Activated T-cell treated with anti-CD3 and anti-CD28 coated beads for 4 hours (primary cell): Measurements from ENCODE around the gene LTN1.
"Not testable (repeated sequence)": the region's sequence is repeated elsewhere in the genome, so short reads cannot be mapped to it uniquely, and the experiment has no call there.

Experiments
- DNase-seq: peaks from one replicate; pipeline ENCODE4 v3.0.0-alpha.2; 2020

LTN1 gene

DNA sequence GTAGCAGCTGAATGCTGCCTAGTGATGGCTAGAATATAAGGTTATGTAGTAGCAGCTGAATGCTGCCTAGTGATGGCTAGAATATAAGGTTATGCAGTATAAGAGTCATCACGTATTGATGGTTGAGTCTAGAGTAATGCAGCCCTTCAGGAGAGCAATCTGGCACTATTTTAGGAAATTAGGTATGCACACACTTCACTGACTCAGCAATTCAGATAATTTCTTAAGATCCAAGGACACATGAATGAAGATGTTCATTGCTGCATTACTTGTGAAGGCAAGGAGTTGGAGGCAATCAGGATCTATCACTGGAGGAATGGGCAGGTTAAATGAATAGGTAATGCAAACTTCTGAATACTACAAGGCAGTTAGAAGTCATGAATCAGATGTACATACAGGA lies 13.6 kb downstream of the LTN1 start:
- DNase-seq, result no peak

DNA sequence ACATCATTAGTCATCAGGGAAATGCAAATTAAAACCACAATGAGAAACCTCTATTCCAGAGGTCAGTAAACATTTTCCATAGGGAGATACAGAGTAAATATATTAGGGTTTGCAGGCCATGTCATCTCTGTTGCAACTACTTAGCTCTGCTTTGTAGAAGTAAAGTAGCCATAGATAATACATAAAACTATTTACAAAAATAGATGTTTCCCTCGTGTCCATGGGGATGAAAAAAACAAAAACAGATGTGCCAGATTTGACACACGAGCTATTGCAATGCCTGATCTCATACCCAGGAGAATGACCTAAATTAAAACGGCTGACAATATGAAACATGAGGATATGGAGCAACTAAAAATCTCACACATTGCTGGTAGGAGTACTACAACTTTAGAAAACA lies 17.3 kb downstream of the LTN1 start:
- DNase-seq, result no peak

- DNase-seq, result no peak
Observed at GRCh38 chr21:28974531-28975227, 18.0 kb downstream of the LTN1 start.

DNA sequence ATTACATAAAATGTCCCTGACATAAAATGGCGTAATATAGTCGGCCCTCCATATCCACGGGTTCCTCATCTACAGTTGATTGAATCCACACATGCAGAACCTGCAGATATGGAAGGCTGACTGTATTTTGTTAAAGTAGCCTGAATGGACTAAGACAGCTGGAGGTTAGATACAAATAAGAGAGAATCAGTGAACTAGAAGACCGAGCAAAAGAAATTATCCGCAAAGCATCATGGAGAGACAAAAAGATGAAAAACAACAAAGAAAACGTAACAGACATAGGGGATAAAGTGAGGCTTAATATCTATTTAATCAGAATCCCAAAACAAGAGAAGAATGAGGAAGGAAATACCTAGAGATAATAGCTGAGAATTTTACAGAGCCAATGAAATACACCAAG lies 20.3 kb downstream of the LTN1 start:
- no peak for DNase-seq

DNA sequence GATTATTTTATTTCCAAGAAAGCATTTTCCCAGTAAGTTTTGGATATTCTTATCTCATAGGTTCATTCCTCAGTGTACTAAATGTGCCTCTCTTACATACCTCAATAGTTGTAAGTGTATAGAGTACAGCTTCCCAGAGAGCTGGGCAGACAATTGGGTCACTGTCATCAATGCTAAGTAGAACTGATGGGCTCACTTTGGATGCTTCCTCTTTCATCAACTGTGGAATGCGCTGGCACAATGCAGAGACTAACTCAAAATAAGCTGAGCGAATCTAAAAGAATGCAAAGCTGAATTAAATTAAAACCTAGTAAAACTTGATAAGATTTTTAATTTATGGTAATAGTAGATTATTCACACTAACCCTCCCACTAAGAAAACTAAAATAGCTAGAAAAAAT lies 21.5 kb downstream of the LTN1 start:
- DNase-seq, result no peak

DNA sequence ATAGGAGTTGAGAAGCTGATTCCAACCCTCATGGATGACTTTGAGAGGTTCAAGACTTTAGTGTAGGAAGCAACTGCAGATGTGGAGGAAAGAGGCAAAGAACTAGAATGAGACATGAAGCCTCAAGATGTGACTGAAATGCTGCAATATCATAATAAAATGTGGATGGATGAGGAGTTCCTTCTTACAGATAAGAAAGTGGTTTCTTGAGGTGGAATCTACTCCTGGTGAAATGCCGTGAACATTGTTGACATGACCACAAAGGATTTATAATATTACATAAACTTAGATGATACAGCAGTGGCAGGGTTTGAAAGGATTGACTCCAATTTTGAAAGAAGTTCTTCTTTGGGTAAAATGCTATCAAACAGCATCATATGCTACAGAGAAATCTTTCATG lies 28.8 kb downstream of the LTN1 start:
- no peak for DNase-seq

GRCh38 chr21:28962465-28962864 lies 30.2 kb downstream of the LTN1 start:
- DNase-seq, result no peak

GRCh38 chr21:28961927-28962326 lies 30.8 kb downstream of the LTN1 start:
- DNase-seq, result no peak

DNA sequence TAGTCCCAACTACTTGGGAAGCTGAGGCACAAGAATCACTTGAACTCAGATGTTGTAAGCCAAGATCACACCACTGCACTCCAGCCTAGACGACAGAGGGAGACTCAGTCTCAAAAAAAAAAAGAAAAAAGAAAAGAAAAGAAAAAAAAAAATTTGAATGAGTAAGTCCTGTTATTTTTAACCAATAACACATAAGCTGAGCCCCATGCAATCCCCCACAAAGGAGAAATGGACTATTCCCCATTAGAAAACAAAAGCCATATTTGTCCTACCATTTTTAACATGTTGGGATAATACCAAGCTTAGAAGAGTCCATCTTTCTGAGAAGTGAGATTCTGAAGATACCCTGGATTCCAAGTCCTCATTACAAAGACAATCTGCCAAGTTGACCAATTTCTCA lies 32.4 kb downstream of the LTN1 start:
- DNase-seq, result no peak

- DNase-seq, result no peak
Observed at GRCh38 chr21:28959367-28960099, 33.1 kb downstream of the LTN1 start.

- DNase-seq, result no peak
Observed at GRCh38 chr21:28953247-28953646, 39.4 kb downstream of the LTN1 start.

- no peak for DNase-seq
Observed at GRCh38 chr21:28952686-28953085, 40.0 kb downstream of the LTN1 start.

DNA sequence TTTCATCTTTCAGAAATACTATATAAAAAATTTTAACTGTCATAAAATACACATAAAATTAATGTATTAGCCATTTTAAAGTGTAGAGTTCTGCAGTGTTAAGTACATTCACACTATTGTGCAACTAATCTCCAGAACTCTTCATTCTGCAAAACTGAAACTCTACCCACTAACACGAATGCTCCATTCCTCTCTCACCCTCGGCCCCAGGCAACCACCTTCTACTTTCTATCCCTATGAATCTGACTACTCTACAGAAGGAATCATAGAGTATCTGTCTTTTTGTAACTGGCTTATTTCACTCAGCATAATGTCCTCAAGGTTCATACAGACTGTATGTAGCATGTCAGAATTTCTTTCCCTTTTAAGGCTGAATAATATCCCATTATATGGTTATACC lies 43.4 kb downstream of the LTN1 start:
- DNase-seq, result no peak

DNA sequence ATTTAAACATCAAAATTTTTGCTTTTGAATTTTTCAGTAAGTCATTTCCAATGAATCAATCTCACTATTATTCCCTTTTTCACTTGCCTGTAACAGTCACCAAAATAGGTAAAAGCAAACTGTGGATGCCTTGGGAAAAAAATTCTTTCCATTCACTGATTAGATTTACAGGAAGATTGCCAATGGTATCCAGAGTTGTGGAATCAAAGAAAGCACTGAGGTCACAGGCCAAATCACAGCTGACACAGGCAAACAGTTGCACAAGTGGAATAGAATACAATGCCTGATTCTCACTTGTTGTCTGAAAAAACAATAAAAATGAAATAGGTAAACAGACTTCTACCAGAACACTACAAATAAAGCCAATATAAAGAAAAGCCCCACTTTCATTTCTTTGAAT lies 48.4 kb downstream of the LTN1 start:
- no peak for DNase-seq

- no peak for DNase-seq
Observed at GRCh38 chr21:28943631-28944030, 49.0 kb downstream of the LTN1 start.

DNA sequence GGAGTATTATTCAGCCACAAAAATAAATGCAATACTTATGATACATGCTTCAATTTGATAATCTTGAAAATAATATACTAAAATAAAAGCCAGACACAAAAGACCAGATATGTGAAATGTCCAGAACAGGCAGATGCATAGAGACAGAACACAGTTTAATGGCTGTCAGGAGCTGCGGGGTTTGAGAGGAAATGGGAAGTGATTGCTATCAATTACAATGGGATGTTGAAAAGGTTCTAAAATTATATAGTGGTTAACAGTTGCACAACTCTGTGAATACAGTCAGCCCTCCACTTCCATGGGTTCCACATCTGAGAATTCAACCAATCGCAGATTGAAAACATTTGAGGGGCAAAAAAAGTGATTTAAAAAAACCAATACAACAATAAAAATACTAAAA lies 54.0 kb downstream of the LTN1 start:
- no peak for DNase-seq

DNA sequence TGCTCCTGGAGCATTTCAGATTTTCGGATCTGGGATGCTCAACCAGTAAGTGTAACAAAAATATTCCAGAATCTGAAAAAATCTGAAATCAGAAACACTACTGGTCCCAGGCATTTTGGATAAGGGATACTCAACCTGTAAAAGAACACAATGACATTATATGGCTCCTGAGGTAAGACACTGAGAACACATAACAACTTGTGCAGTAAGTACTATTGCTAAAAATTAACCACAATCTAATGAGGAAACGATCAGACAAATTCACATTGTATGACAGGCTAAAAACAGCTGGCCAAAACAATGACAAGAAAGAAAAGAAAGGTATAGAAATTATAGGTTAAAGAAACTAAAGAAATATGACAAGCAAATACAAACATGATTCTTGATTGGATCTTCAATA lies 54.9 kb downstream of the LTN1 start:
- DNase-seq, result no peak

GRCh38 chr21:28936721-28937120 lies 56.0 kb downstream of the LTN1 start:
- no peak for DNase-seq

GRCh38 chr21:28936036-28936435 lies 56.6 kb downstream of the LTN1 start:
- no peak for DNase-seq

- no peak for DNase-seq
Observed at GRCh38 chr21:28932717-28933116, 60.0 kb downstream of the LTN1 start.

DNA sequence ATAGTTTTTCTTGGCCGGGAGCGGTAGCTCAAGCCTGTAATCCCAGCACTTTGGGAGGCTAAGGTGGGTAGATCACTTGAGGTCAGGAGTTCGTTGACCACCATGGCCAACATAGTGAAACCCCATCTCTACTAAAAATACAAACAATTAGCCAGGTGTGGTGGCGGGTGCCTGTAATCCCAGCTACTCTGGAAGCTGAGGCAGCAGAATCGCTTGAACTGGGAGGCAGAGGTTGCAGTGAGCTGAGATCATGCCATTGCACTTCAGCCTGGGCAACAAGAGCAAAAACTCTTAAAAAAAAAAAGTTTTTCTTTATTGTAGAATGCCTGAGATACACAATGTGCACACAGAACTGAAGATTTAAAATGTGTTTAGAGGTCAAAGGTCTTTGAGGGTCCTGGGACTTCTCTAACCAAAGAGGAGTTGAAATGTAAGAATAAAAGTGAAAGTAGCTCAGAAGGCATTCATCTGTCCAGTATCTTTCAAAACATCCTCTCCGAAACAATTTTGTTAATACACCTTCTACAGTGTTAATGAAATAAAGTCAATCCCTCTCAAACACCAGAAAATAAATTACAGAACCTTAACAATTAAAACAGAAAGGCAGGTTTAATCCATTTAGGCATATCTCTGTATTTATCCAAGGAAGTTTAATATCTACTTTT lies 60.8 kb downstream of the LTN1 start:
- DNase-seq, result not testable (repeated sequence)

DNA sequence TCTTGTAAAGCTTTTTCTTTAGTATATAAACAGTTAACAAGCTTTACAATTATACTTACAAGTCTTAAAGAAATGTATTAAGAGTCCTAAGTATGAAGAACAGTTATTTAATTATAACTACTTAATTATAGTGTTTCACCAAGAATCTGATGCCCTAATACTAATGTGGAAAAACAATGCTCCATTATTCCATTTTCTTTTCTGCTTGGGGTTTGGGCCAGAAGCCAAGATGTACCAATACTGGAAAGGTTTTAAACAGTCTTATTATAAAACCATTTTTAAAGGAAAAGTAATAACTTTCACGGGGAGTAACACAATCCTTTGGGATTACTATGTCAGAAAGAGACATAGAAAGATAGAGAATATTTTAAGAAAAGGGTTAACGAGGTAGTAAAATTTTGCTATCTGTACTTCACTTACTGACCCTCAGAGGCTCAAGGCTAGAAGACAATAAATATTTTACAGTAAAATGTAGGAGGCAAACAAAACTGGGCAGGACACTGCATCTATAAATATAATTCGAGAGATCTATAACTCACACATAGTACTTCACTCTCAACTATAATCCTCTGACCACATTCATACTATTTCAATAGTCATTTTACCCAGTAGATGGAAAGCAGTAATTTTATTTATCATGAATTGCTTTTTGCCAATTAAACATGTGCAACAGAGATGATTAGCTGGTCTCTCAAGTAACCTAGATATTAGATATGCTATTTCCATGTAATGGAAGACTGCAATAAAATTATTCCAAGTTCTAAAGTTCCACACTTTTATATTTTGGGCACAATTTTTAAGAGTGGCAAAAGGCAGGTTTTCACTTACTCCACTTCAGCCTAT lies 63.9 kb downstream of the LTN1 start:
- no peak for DNase-seq

DNA sequence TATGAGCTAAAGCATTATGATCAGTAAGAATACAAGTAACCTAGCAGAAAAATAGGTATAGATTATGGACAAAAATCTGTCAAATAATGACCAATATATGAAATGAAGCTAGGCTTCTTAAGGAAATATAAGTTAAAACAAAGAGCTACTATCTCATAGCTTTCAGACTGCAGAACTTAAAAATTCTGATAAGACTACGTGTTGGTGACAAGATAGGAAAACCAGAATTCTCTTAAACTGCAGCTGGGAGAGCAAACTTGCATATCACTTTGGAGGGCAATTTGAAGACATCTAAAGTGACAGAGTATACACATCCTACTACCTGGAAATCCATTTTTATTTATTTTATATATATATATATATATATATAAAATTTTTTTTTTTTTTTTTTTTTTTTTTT lies 65.5 kb downstream of the LTN1 start:
- DNase-seq, result no peak
